NK-92 treated with Interleukin-12 subunit alpha and Interleukin-12 subunit beta, amount 100 ng/mL, for 24 hours (cell line): ENCODE measurements around the gene CCDC6.
"Not testable (repeated sequence)": the region's sequence is repeated elsewhere in the genome, so short reads cannot be mapped to it uniquely, and the experiment has no call there.

ENCODE experiments used
- DNase-seq: peaks from one replicate; lab custom pipeline; 2025; lab: John Stamatoyannopoulos, UW

Gene CCDC6

DNA sequence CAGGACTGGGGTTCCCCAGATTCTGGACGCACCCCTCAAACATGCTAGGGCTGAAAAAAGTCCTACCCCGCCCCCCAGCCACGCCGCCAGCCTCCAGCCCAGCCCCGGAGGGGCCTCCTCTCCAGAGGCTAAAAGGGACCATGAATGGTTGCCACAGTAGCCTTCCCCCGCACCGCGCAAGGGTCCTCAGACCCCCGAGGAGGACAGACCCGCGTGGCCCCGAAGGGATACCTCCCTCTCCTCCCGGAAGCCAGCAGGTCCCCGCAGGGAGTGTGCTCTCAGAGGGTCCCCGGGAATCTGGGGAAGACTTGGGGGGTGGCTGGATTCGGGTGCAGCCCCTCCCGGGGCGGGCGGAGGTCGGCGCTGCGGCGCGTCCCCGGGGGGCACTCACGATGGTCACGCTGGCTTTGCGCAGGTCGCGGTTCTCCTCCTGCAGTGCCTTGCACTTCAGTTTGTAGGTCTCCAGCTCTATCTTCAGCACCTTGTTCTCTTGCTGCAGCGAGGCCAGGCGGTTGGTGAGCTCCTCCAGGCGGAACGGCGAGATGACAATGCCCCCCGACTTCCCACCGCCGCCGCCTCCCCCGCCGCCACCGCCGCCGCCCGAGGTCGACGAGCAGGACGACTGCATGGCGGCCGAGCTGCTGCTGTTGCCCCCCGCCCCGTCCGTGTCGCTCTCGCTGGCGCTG lies 482 bp downstream of the CCDC6 start:
- DNase-seq: no peak

GRCh38 chr10:59905066-59905730 lies 1.2 kb downstream of the CCDC6 start:
- no peak for DNase-seq

DNA sequence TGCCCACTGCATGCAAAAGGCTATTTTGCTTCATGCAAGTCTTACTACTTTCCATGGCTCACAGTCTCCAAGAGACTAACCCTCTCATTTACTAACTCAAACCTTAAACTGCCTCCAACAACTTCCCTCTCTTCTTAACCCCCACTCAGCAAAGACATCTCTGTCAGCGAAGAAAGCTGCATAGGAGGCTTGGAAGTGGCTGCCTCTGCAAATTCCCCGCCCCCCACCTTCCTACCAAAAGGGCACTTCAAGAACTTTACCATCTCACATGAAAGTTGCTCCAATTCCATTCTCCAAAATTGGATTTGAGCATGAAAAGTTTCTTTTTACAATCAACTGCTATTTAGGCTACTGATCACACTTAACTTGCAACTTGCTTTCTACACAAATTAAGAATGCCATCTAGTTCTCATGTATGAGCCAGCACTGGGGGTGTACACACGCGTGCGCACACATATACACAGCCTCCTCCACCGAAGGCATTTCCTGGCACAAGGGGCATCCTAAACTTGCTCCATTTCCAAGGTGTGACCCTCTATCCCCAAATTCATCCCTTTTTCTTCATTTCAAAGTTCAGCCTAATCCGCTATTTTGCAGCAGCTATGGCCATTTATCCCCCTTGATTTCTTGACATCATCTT lies 1.8 kb downstream of the CCDC6 start:
- no peak for DNase-seq

DNA sequence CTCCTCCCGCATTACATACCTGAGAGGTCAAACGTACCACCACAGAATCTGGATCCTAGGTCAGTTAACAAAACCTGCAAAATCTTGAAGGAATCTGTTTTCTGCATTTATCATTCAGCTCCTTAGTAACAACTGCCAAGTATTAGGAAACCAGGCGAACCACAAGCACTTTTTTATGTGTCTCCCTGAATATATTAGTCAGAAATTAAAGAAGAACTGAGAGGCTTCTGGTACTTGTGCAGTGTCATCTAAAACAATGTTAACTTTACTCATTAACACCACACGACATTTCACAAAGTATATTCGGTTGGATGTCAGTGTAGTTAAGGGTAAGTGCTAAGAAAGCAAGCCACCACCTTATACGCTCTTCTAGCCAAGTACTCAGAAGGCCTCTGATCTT lies 2.5 kb downstream of the CCDC6 start:
- no peak for DNase-seq

DNA sequence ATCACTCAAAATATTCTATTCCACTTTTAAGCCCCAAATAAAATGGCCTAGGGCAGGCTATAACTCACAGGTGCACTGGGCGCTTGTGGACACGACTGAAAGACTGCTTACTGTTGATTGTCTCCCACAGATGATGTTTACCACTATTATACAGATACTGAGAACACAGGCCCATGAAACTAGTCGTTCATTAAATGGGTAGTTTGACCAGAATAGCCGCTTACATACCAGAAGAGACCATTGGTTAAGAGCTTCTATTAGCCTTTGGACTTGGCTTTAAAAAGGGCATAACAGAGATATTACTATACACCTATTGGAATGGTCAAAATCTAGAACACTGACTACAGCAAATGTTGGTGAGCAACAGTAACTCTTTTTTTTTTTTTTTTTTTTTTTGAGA lies 4.3 kb downstream of the CCDC6 start:
- no peak for DNase-seq

GRCh38 chr10:59901470-59901869 lies 4.9 kb downstream of the CCDC6 start:
- no peak for DNase-seq

GRCh38 chr10:59900048-59900727 lies 6.2 kb downstream of the CCDC6 start:
- no peak for DNase-seq

DNA sequence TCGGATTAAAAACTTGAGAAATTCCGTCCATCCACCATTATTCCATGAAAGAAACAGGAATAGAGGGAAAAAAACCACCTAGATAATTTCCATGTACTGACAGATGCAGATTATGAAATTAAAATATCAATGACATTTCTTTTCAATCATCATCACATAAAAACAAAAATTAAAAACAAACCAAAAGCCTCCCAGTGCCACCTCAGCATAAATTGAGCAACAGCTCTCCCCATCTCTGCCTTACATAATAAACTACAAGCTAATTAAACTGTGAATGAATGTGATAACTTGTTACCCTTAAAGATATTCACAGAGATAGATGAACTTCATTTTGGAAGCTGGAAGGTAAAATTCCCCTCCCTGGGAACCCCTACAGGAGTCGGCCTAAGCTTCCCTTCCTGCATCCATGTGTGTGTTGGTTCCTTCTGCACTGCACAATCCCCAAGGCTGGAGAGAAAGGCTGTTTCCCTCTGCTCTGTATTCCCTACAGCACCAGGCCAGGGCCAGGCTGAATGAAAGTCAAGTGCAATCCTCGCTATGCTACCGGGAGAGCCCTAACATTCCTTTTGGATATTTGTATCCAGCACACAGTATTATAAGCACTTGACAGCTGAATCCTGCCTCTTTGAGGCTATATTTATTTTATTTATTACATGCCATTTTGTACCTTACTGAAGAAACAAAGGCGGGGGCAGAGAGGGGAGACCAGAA lies 8.1 kb downstream of the CCDC6 start:
- no peak for DNase-seq

DNA sequence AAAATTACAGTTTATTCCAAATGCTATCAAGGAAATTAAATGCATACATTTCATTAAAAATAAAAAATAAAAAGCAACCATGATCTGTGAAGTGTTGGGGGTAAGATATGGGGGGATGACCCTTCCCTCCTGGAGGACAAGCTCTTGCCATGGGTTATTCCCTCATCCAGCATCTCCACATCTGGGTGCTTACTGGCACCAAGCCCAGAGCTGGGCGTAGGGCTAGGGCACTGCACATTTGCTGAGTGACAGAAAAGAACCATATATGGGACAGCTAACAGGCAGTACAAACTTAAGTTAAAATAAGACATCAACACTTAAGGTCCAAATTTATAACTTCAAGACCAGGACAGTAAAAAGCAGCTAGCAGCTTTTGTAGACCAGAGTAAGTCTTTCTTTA lies 10.2 kb downstream of the CCDC6 start:
- no peak for DNase-seq

DNA sequence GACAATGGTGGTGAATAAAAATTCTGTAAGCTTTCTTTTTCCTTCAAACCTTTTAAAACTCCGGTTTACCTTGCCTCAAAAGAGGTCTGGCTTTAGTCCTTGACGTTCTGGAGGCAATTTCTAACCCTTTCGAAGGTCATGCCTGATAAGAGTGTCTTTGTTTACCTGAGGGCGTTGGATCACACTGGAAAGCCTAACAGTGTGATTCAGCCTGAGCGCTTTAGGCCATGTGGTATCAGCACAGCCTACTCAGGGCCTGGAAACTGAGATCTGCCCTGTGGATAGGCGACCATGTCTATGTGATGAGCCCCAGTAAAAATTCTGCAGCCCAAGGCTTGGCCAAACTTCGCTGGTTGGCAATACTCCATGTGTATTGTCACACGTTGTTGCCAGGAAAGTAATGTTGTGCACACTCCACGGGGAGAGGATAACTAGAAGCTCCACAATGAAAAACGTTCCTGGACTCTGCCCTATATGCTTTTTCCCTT lies 10.7 kb downstream of the CCDC6 start:
- no peak for DNase-seq

- no peak for DNase-seq
Measured at GRCh38 chr10:59894114-59894513, 12.2 kb downstream of the CCDC6 start.

- DNase-seq: no peak
Measured at GRCh38 chr10:59892697-59893096, 13.7 kb downstream of the CCDC6 start.

- DNase-seq: no peak
Measured at GRCh38 chr10:59891936-59892335, 14.4 kb downstream of the CCDC6 start.

- no peak for DNase-seq
Measured at GRCh38 chr10:59891349-59891748, 15.0 kb downstream of the CCDC6 start.

- DNase-seq: no peak
Measured at GRCh38 chr10:59888781-59889435, 17.4 kb downstream of the CCDC6 start.

GRCh38 chr10:59887972-59888640 lies 18.2 kb downstream of the CCDC6 start:
- no peak for DNase-seq

DNA sequence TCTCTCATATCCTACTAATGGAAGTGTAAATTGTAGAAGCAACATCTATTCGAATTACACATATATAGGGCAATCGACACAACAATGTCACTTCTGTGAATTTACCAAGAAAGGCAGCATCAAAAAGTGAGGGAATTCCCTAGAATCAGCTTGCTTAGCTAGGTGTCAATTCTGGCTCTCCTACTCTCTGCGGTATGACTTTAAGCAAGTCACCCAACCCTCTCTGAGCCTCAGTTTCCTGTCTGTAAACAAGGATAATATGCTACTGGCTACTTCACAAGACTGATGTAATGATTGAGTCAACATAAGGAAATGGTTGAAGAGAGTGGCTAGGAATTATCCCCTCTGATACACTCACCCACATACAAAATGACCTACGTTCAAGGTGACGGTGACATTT lies 19.4 kb downstream of the CCDC6 start:
- DNase-seq: no peak

GRCh38 chr10:59885430-59886134 lies 20.8 kb downstream of the CCDC6 start:
- no peak for DNase-seq

GRCh38 chr10:59884893-59885292 lies 21.5 kb downstream of the CCDC6 start:
- DNase-seq: not testable (repeated sequence)

GRCh38 chr10:59881640-59882039 lies 24.7 kb downstream of the CCDC6 start:
- DNase-seq: no peak
